ENCODE results near the gene CDH19.

CDH19 gene

GRCh38 chr18:66603941-66604627 lies at the start of gene CDH19:
CDH19 (minus strand) TSS chr18:66604090; CDS start chr18:66572204, 31,886 bp downstream.
- no peak for DNase-seq

DNA sequence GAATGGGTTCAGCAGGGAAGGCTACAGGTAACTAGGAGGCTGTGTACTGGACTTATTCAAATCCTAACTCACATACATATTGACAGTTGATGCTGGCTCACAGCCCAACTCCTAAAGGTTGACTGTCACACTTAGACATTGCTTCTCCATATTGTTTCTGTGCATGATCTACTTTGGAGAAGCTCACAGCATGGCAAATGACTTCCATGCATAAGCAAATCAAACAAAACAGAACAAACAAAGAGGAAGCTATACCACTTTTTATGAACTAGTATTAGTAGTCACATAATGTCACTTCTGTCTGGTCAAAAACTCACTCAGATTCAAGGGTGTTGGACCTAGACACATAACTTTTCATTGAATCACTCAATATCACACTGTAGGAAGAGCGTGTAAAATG lies 43.8 kb upstream of the CDH19 start:
- no peak for DNase-seq

GRCh38 chr18:66646609-66647008 lies 42.7 kb upstream of the CDH19 start:
- DNase-seq, result no peak

DNA sequence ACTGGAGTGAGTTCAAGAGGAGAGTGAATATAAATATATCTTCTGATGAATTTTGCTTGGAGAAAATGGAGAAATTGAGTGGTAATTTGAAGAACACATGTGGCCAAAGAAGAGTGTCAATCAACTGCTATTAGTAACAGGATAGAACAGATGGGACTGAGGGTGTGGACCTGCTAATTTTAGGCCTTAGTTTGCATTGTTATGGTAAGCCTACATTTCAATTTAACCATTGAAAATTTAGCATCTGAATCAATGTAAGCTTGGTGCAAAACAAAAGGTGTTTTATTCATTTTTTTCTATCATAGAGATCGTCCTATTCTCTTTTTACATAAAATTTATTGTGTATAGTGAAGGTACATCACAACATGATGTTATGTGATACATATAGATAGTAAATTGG lies 42.1 kb upstream of the CDH19 start:
- no peak for DNase-seq

DNA sequence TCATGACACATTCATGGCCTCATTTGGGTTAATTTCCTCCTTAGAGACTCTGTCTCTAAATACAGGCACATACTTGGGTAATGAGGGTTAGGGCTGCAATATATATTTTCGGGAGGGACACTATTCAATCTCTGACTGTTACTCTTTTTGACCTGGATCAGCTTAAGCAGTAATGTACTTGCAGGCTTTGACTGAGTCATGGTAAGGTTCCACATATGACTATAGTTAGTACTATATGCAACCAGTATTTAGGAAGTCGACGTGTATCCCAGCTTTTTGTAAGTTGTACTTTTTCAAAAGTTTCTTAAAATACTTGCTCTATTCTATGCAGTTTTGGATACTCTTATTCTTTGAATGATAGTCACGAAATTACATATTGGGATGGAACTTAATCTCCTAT lies 37.2 kb upstream of the CDH19 start:
- DNase-seq, result no peak

DNA sequence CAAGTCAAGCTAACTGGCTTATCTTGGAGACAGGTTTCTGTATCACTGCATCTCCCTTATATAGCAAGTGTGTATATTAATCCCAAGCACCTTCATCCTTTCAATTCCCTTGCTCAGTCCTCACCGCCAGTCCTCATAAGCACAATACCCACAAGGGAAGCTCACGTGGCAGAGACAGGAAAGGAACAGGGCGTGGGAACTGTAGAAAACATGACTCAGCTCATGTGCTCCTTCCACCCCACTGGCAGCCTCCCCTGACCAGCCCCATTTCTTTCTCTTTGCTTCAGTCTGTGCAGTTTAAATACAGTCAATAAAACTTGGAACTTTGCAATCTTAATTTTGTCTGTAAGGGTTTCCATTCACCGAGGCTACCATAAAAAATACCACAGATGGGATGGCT lies 36.5 kb upstream of the CDH19 start:
- DNase-seq, result no peak

DNA sequence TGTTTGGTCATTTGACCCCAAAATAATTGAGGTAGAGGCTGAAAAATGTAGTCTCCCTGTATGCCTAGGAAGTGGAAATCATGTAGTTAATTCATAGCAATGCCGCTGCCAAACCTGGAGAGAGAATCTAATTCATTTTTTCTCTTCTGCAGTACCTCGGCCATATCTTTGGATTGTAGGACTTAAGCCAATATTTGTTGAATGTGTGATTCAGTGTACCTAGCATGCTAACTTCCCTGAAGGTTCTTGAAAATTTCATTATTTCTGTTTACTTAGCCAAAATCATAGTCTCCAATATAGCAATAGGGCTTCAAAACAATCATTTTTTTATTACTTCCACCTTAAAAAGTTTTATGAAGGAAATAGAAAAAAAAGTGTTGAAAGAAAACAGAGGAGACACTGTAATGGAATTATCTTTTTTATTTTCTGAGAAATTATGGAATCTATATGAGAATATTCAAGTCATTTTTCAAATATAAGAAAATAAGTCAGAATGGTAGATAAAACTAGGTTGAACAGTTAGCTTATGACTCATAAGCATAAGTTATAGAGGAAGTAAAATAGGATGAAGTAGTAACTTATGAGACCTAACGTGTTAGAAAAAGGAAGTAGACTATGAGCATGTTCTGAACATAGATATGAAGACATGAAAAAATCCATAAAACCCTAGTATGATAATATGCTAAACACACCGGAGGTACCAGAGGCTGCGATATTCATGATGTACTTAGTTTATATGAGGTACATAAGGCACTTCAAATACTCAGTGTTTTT lies 35.2 kb upstream of the CDH19 start:
- no peak for DNase-seq

DNA sequence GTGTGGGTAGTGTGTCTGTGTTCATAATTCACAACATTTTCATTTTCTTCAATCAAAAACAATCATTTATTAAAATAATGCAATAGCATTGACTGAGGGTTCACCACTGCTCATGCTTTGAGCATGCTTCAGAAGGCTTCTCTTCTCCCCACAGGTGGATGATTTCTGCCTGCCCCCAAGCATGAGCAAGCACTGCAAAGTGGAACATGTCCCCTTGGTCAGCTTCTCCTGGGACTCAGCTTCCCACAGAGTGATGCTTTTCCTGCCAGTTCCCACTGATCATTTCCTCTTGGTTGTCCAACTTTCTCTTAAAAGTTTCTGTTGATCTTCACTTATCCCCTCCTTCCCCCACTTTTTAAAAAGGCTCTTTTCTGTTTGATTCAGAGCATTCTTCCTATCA lies 31.5 kb upstream of the CDH19 start:
- no peak for DNase-seq

GRCh38 chr18:66632756-66633155 lies 28.9 kb upstream of the CDH19 start:
- DNase-seq, result no peak

- no peak for DNase-seq
These were observed 26.9 kb upstream of the CDH19 start for GRCh38 chr18:66630831-66631230.

- no peak for DNase-seq
These were observed 19.9 kb upstream of the CDH19 start for GRCh38 chr18:66623821-66624220.

DNA sequence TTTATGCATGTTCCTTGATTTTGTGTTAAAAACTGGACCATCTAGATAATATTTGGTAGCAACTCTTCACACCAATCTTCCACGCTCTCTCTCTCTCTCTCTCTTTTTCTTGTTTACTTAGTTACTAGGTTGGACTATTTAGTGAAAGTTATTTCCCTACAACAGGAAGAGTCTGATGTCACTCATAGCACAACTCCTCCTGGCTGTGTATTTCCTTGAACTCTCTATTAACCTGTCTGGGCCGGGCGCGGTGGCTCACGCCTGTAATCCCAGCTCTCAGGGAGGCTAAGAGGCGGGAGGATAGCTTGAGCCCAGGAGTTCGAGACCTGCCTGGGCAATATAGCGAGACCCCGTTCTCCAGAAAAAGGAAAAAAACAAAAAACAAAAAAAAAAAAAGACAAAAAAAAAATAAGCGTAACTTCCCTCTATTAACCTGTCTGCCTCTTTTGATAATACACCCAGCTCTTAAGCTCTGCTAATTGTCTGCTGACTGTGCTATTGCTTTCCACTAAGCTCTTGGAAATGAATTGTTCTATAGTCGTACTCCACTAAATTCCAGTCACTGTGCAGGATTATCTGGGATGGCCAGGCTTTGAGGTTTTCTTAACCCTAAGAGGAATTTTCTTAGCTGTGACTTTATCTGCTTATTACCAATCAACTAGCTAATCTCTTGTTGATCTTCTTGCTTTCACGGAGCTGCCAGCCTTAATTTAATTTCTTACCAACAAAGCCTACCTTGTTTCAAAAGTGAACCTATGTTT lies 18.1 kb upstream of the CDH19 start:
- no peak for DNase-seq

DNA sequence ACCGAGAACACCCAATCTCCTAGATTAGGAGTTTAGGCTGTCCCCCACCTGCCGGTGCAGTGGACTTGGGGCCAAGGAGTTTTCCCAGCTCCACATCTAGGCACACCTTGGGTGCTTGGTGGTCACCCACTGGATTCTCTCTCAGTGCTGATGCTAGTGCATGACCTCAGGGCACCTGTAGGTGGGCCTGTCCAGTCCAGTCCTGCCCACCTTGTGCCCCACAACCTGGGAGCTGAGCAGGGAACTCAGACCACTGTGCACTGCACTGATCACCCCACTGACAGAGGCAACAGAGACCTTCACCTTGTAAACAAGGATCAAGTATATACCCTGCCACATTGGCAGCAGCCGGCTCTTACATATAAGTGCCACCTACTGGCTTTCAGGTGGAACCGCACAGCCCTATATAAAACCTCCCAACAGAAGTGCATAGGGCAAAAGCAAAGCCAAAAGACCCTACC lies 12.7 kb upstream of the CDH19 start:
- no peak for DNase-seq

GRCh38 chr18:66615176-66615575 lies 11.3 kb upstream of the CDH19 start:
- DNase-seq, result no peak

GRCh38 chr18:66607632-66608031 lies 3.7 kb upstream of the CDH19 start:
- DNase-seq, result no peak

GRCh38 chr18:66601649-66602048 lies 2.2 kb downstream of the CDH19 start:
- DNase-seq, result no peak

DNA sequence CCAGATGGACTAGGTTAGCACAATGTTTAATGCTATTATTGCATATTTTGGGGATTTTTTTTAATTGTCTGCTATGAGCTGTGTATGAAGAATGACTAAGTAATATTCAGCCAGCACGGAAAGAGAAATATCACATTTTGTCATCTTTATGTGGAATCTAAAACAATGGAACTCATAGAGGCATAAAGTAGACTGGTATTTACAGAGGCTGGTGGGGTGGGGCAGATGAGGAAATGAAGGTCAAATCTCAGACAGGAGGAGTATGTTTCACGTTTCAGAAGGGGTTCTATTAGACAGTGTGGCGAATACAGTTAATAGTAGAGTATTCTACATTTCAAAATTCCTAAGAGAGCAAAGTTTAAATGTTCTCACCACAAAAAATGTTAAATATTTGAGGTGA lies 4.7 kb downstream of the CDH19 start:
- no peak for DNase-seq

GRCh38 chr18:66587430-66587829 lies 16.5 kb downstream of the CDH19 start:
- DNase-seq, result no peak

DNA sequence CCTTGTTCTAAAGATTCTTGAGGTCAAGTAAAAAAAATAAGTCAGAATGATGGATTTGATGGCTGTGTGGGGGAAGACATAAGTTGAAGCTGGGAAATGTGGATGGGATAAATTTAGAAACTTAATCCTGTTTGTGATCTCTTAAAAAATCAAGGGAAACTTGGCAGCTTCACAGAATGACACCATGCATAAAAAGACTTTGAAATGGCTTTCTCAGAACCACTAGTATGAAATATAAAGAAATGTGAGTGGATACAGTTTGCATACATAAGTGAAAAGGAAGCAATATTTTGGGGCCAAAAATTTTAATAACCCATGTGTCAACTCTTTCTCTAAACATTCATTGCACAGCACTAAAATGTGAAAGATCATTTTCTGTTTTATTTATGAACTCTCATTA lies 21.7 kb downstream of the CDH19 start:
- DNase-seq, result no peak

DNA sequence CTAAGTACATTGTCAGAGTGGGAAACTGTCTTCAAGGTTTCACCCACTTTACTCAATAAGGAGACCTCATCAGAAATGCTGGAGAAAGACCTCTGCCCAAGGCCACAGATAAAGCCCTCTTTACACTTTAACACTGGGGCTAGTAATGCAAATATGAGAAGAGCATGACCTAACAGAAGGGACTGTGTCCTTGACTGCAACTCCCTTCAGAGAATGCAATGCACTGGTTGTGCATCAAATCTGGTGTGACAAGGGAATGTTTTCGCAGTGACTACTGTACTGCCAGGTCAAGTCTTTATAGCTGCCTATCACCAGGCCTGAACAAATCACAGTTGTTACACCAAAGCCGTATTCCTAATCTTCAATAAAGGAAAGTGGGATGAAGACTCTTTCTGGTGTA lies 28.6 kb downstream of the CDH19 start:
- no peak for DNase-seq

- no peak for DNase-seq
These were observed 32.0 kb downstream of the CDH19 start for GRCh38 chr18:66571845-66572244.

DNA sequence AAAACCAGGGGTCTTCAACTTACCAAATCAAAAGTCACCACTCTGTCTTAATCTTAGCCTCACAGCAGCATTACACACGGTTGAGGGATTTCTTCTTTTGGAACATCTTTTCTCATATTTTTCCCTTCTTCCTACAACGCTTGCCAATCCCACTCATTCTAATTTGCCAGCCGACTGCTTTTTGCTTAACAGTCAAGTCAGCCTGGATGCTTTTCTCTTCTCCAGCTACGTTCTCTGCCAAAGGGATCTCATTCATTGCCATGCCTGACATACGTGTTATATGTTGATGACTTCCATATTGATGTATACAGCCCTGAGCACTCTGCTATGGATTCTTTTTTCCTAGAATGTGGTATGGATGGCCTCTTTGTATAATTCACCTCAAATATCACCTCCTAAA lies 37.3 kb downstream of the CDH19 start:
- DNase-seq, result no peak

DNA sequence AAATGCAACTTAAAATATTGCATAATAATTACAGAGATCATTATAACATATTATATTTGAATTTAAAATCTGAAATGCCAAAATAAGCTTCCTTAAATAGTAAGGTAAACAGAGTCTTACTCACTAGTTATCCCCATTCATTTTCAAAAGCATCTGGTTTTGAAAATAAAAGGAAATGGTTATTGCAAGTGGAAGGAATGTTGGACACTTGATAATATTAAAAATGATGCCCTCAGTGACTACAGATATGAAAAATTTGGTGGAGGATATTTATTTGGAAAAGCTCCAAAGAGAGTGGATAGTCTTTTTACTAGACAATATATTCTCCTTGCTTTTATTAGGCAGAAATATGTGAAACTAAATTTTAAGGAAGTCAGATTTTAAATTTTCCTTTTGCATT lies 39.7 kb downstream of the CDH19 start:
- DNase-seq, result no peak

DNA sequence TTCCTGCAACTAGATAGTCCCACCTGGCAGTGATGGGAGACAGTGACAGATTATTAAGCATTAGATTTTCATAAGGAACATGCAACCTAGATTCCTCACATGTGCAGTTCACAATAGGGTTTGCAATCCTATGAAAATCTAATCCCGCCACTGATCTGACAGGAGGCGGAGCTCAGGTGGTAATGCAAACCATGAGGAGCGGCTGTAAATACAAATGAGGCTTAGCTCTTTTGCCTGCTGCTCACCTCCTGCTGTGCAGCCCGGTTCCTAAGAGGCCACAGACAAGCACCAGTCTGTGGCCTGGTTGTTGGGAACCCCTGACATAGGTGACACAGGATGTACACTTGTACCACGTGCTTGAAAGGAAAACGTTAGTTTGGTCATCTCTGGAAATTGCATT lies 41.6 kb downstream of the CDH19 start:
- DNase-seq, result no peak

Data from stimulated activated CD4-positive, alpha-beta T cell treated with anti-CD3 and anti-CD28 coated beads, Interleukin-12 subunit alpha, Interleukin-12 subunit beta, amount 100 ng/mL, for 4 hours (primary cell).